Midbrain (tissue), 1 donor: ENCODE results near the gene CHTOP.
A peak's percentile ranks its signal among the peaks of the same experiment; 100 is the strongest.

Source experiments
- DNase-seq: peaks from one replicate; lab custom pipeline; 2025; lab: John Stamatoyannopoulos, UW

CHTOP gene

GRCh38 chr1:153612755-153613331 lies 21.0 kb upstream of the CHTOP start, which contains the start of gene S100A16:
TSS of gene S100A16 (minus strand) at chr1:153613137. CDS start at chr1:153608151, 4,986 bp downstream.
- peak; percentile 39 for DNase-seq

GRCh38 chr1:153613406-153613805 lies 20.5 kb upstream of the CHTOP start:
- DNase-seq: no peak

GRCh38 chr1:153614189-153614900 lies 19.5 kb upstream of the CHTOP start:
- DNase-seq: no peak

- no peak for DNase-seq
Observed at GRCh38 chr1:153614906-153615305, 19.0 kb upstream of the CHTOP start.

GRCh38 chr1:153615406-153615805 lies 18.5 kb upstream of the CHTOP start:
- DNase-seq: no peak

GRCh38 chr1:153616144-153616916 lies 17.5 kb upstream of the CHTOP start, which contains the start of gene S100A14:
TSS of gene S100A14 (minus strand) at chr1:153616325. CDS start at chr1:153615858, 467 bp downstream.
- DNase-seq: no peak

GRCh38 chr1:153616917-153617311 lies 17.0 kb upstream of the CHTOP start:
- no peak for DNase-seq

- no peak for DNase-seq
Observed at GRCh38 chr1:153617663-153618062, 16.2 kb upstream of the CHTOP start.

GRCh38 chr1:153619171-153619570 lies 14.7 kb upstream of the CHTOP start:
- no peak for DNase-seq

- DNase-seq: no peak
Observed at GRCh38 chr1:153623101-153623500, 10.8 kb upstream of the CHTOP start.

- no peak for DNase-seq
Observed at GRCh38 chr1:153624965-153625611, 8.8 kb upstream of the CHTOP start.

- DNase-seq: no peak
Observed at GRCh38 chr1:153626477-153626903, 7.4 kb upstream of the CHTOP start.

- peak; percentile 74 for DNase-seq
Observed at GRCh38 chr1:153626904-153627714, 6.8 kb upstream of the CHTOP start, which contains the start of gene S100A13. TSS of gene S100A13 (minus strand) at chr1:153627505. CDS start at chr1:153626472, 1,033 bp downstream.

GRCh38 chr1:153627715-153628626 lies 5.9 kb upstream of the CHTOP start, which contains the start of gene S100A1:
TSS of gene S100A1 (plus strand) at chr1:153628434. CDS start at chr1:153630522, 2,088 bp downstream.
- DNase-seq: peak; percentile 78

GRCh38 chr1:153628638-153629342 lies 5.1 kb upstream of the CHTOP start:
- DNase-seq: no peak

- no peak for DNase-seq
Observed at GRCh38 chr1:153629343-153629665, 4.6 kb upstream of the CHTOP start.

GRCh38 chr1:153629971-153630370 lies 3.9 kb upstream of the CHTOP start:
- DNase-seq: peak; percentile 47

GRCh38 chr1:153630384-153630783 lies 3.5 kb upstream of the CHTOP start:
- DNase-seq: no peak
